Keratinocyte (primary cell): ENCODE measurements around the gene SRSF9. TPM values are rescaled to one million over a fixed set of nuclear protein-coding genes. Genes with fewer than 3 reads are reported as not detected.

Source experiments
- DNase-seq: peaks from one replicate; pipeline ENCODE4 v3.0.0-alpha.2; 2011; ENCODE audit warnings: low read depth, missing footprints, low spot score
- FAIRE-seq: peaks from 2 replicates; lab custom pipeline; 2011; peaks lifted over from hg19 to GRCh38; lab: Jason Lieb, UNC
- H2AFZ ChIP-seq: 2 replicates; pipeline ENCODE4 v1.6.0; 2012; ENCODE audit warnings: low read length, control low read depth, inconsistent platforms; ENCODE audit not compliant: control insufficient read depth
- H3K27ac ChIP-seq: 2 replicates; pipeline ENCODE4 v1.5.1; 2011; ENCODE audit warnings: low read length; ENCODE audit not compliant: control insufficient read depth, insufficient read depth
- H3K27me3 ChIP-seq: 3 replicates; pipeline ENCODE4 v1.6.0; 2011; ENCODE audit warnings: low read length; ENCODE audit not compliant: control insufficient read depth, insufficient read depth; ENCODE audit errors: extremely low read depth
- H3K36me3 ChIP-seq, 2 experiments: 2 replicates in 1 of 2; 3 replicates in 1 of 2; pipeline ENCODE4 v1.5.1; 2011; ENCODE audit warnings: low read length in 2 of 2, mild to moderate bottlenecking in 1 of 2; ENCODE audit not compliant: control insufficient read depth in 2 of 2, insufficient read depth in 2 of 2; ENCODE audit errors: extremely low read depth in 1 of 2
- H3K4me1 ChIP-seq: 3 replicates; pipeline ENCODE4 v1.5.1; 2011; ENCODE audit warnings: low read length; ENCODE audit not compliant: control insufficient read depth, insufficient read depth; ENCODE audit errors: extremely low read depth
- H3K4me2 ChIP-seq: 3 replicates; pipeline ENCODE4 v1.6.0; 2011; ENCODE audit warnings: low read depth, low read length; ENCODE audit not compliant: control insufficient read depth, insufficient read depth; ENCODE audit errors: extremely low read depth
- H3K4me3 ChIP-seq, 3 experiments: fragments of 200-600 bp in 1 of 3; sonication (generic) in 1 of 3; 2 replicates in 2 of 3; 3 replicates in 1 of 3; pipeline ENCODE4 v1.5.1; 2011 to 2016; ENCODE audit warnings: low read length in 3 of 3, mild to moderate bottlenecking in 3 of 3, control low read depth in 2 of 3, inconsistent platforms in 1 of 3, low read depth in 1 of 3, mixed read lengths in 1 of 3, mixed run types in 1 of 3, moderate library complexity in 1 of 3; ENCODE audit not compliant: control insufficient read depth in 2 of 3, insufficient read depth in 2 of 3; ENCODE audit errors: extremely low read depth in 1 of 3
- H3K79me2 ChIP-seq: 2 replicates; pipeline ENCODE4 v1.6.0; 2012; ENCODE audit warnings: low read length; ENCODE audit not compliant: control insufficient read depth, insufficient read depth
- H3K9ac ChIP-seq: 3 replicates; pipeline ENCODE4 v1.6.0; 2011; ENCODE audit warnings: low read length; ENCODE audit not compliant: control insufficient read depth, insufficient read depth; ENCODE audit errors: extremely low read depth
- H3K9me1 ChIP-seq: 3 replicates; pipeline ENCODE4 v1.6.0; 2011; ENCODE audit warnings: low read length; ENCODE audit not compliant: control insufficient read depth, insufficient read depth; ENCODE audit errors: extremely low read depth
- H3K9me3 ChIP-seq: 2 replicates; pipeline ENCODE4 v1.5.1; 2012; ENCODE audit warnings: low read depth, low read length; ENCODE audit not compliant: control insufficient read depth
- H4K20me1 ChIP-seq: 3 replicates; pipeline ENCODE4 v1.6.0; 2011; ENCODE audit warnings: low read length; ENCODE audit not compliant: control insufficient read depth, insufficient read depth; ENCODE audit errors: extremely low read depth
- CTCF ChIP-seq, 3 experiments: IDR thresholded peaks in 1 of 3; conservative IDR thresholded peaks in 1 of 3; optimal IDR thresholded peaks in 1 of 3; 2 replicates in 2 of 3; 3 replicates in 1 of 3; pipeline versions ENCODE3 to v1.5.1; 2011; ENCODE audit warnings: low read length in 3 of 3, mild to moderate bottlenecking in 3 of 3, moderate library complexity in 2 of 3, control low read depth in 1 of 3, inconsistent platforms in 1 of 3; ENCODE audit not compliant: insufficient read depth in 2 of 3; ENCODE audit errors: extremely low read depth in 1 of 3
- EZH2 ChIP-seq: IDR thresholded peaks from one replicate; pipeline ENCODE4 v1.6.1; 2012; ENCODE audit warnings: inconsistent platforms, mild to moderate bottlenecking, low read length, moderate library complexity
- dilution Hi-C: fragments of 300-500 bp; cut with MboI; formaldehyde crosslinking; loops from one replicate; pipeline ENCODE4 v1.7.0; 2020; ENCODE audit warnings: low sequenced_read_pairs; ENCODE audit not compliant: extremely low pct_ligation_motif_present
- polyA plus RNA-seq, 5 experiments: library from polyadenylated mRNA; depleted of rRNA in 3 of 5; stranded (reverse) in 3 of 5; stranded (forward) in 1 of 5; unstranded in 1 of 5; fragments of >200 nt; gene quantifications; 1 replicate in 1 of 5; 2 replicates in 3 of 5; 3 replicates in 1 of 5; pipeline versions ENCODE4 v1.2.1 to v1.2.3, GENCODE V29; 2011 to 2012; ENCODE audit warnings: missing spikeins in 2 of 5, low read depth in 1 of 5, low replicate concordance in 1 of 5

SRSF9 gene
- polyA plus RNA-seq, 1 donor (not counting 4 experiments of a cell fraction or from before 2014, with no cell fraction given), result 159 TPM

- no peaks in the 10 kb centered on the region for H3K9me1 ChIP-seq
- no peaks in the 10 kb centered on the region for H3K36me3 ChIP-seq
- H3K9me3 ChIP-seq, result no peaks in the 10 kb centered on the region
- no peak overlapping the region for H3K9ac ChIP-seq
- H4K20me1 ChIP-seq, result no peaks in the 10 kb centered on the region
- no peak overlapping the region for H3K4me2 ChIP-seq
- no peak overlapping the region for H3K4me3 ChIP-seq
- no peaks in the 10 kb centered on the region for H3K27me3 ChIP-seq
- H3K4me1 ChIP-seq, result peaks cover 8% of the 10 kb centered on the region
- DNase-seq (no peak), FAIRE-seq (no peak)
- TF ChIP-seq CTCF (optimal IDR thresholded peaks at IDR 0.05 in 1 of 3, IDR thresholded peaks at IDR 0.05 in 1 of 3, conservative IDR thresholded peaks at IDR 0.05 in 1 of 3; ENCODE audit: extremely low read depth in 1 of 3, insufficient read depth in 2 of 3, low read length in 3 of 3), result no peak
- TF ChIP-seq EZH2, result no peak
- no peak overlapping the region for H2AFZ ChIP-seq
- dilution Hi-C loops, result no loop called here
- H3K79me2 ChIP-seq, result peaks cover 2% of the 10 kb centered on the region
- H3K27ac ChIP-seq, result no peak overlapping the region
These were observed 9.9 kb upstream of the SRSF9 start for GRCh38 chr12:120479458-120479857.

GRCh38 chr12:120475643-120476042 is 6.1 kb upstream of the SRSF9 start:
- Histone ChIP-seq H4K20me1 (no peaks in the 10 kb centered on the region), H3K4me3 (no peak overlapping the region), H3K9ac (no peak overlapping the region), H3K9me3 (no peaks in the 10 kb centered on the region), H3K36me3 (no peaks in the 10 kb centered on the region), H3K4me2 (no peak overlapping the region), H3K27me3 (no peaks in the 10 kb centered on the region), H3K9me1 (no peaks in the 10 kb centered on the region), H3K27ac (no peak overlapping the region), H3K4me1 (peaks cover 21% of the 10 kb centered on the region), H2AFZ (no peak overlapping the region), H3K79me2 (peaks cover 12% of the 10 kb centered on the region)
- FAIRE-seq, result no peak
- dilution Hi-C loops, result no loop called here
- no peak for TF ChIP-seq CTCF (optimal IDR thresholded peaks at IDR 0.05 in 1 of 3, IDR thresholded peaks at IDR 0.05 in 1 of 3, conservative IDR thresholded peaks at IDR 0.05 in 1 of 3; ENCODE audit: extremely low read depth in 1 of 3, insufficient read depth in 2 of 3, low read length in 3 of 3)
- no peak for TF ChIP-seq EZH2
- DNase-seq, result no peak
